ENCODE measurements around the gene ADCK1. TPM values are rescaled to one million over a fixed set of nuclear protein-coding genes. Genes with fewer than 3 reads are reported as not detected.

ADCK1 gene
- polyA plus RNA-seq, 3 donors: 3.7 to 33.0 (median 5.4) TPM

- Mint-ChIP-seq H3K9me3 (peaks cover 0 to 4% (median 0%) of the 10 kb centered on the region in 7 donors), H3K4me1 (no peaks in the 10 kb centered on the region), H3K27me3 (ENCODE audit: low read depth in 3 of 3) (no peaks in the 10 kb centered on the region), H3K36me3 (peaks cover 43 to 51% of the 10 kb centered on the region in 2 donors), H3K27ac (no peak overlapping the region), H3K4me3 (no peak overlapping the region)
- DNase-seq: no peak
- intact Hi-C loops (cut with micrococcal nuclease): no loop called here
- WGBS (ENCODE audit: insufficient coverage): 90% methylated on average over 2 of the region's 5 CpGs
- peaks cover 13 to 63% of the 10 kb centered on the region in 2 donors for H3K36me3 ChIP-seq (replicated peaks in 1 of 2; ENCODE audit: control insufficient read depth in 1 of 2, insufficient read depth in 2 of 2, low read length in 2 of 2)
- H3K27me3 ChIP-seq (ENCODE audit: control insufficient read depth in 2 of 2, insufficient read depth in 2 of 2, low read length in 2 of 2): no peaks in the 10 kb centered on the region
- no peaks in the 10 kb centered on the region for H4K20me1 ChIP-seq (ENCODE audit: insufficient read depth, low read length)
- no peaks in the 10 kb centered on the region for H3K79me2 ChIP-seq (ENCODE audit: insufficient read depth, low read length)
- no peak overlapping the region for H3K27ac ChIP-seq (ENCODE audit: low read depth in 1 of 2, low read length in 2 of 2)
- TF ChIP-seq, protein P1, sequence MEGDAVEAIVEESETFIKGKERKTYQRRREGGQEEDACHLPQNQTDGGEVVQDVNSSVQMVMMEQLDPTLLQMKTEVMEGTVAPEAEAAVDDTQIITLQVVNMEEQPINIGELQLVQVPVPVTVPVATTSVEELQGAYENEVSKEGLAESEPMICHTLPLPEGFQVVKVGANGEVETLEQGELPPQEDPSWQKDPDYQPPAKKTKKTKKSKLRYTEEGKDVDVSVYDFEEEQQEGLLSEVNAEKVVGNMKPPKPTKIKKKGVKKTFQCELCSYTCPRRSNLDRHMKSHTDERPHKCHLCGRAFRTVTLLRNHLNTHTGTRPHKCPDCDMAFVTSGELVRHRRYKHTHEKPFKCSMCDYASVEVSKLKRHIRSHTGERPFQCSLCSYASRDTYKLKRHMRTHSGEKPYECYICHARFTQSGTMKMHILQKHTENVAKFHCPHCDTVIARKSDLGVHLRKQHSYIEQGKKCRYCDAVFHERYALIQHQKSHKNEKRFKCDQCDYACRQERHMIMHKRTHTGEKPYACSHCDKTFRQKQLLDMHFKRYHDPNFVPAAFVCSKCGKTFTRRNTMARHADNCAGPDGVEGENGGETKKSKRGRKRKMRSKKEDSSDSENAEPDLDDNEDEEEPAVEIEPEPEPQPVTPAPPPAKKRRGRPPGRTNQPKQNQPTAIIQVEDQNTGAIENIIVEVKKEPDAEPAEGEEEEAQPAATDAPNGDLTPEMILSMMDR (IDR thresholded peaks at IDR 0.05): no peak
- no peak overlapping the region for H3K9ac ChIP-seq (ENCODE audit: insufficient read depth, low read length, poor library complexity, severe bottlenecking)
- no peak overlapping the region for H3K4me2 ChIP-seq (replicated peaks; ENCODE audit: extremely low read depth, low read length, poor library complexity, severe bottlenecking)
- H3K4me1 ChIP-seq (ENCODE audit: control insufficient read depth in 1 of 2, insufficient read depth in 2 of 2, low read length in 2 of 2): no peaks in the 10 kb centered on the region
- H2AFZ ChIP-seq (ENCODE audit: insufficient read depth, low read depth, low read length, poor library complexity, severe bottlenecking): no peak overlapping the region
- H3K4me3 ChIP-seq (replicated peaks in 1 of 3; ENCODE audit: low read depth in 2 of 3, low read length in 3 of 3): no peak overlapping the region
- no peaks in the 10 kb centered on the region for H3K9me3 ChIP-seq (replicated peaks in 1 of 2; ENCODE audit: control insufficient read depth in 1 of 2, insufficient read depth in 1 of 2, low read length in 2 of 2)
Measured at GRCh38 chr14:77822307-77822706, 22.4 kb downstream of the ADCK1 start.

DNA sequence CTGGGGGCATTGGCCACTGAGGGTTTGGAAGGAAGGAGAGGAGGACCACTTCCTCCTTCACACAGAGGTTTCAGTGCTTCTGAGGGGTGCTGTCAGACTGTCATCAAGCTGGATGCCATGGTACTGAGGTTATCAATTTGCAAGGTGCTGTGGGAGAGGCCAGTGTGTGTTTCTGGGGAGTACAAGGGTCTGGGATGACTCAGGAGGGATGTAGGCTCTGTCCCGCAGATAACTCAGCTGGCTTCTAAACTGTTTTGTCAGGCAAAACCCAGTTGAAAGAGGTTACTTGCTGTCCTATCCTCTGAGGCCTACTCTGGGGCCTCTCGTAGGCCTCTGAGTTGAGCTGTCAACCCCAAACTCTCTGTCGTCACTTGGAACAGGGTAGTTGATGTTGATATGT, 22.8 kb downstream of the ADCK1 start:
- peaks cover 13 to 63% of the 10 kb centered on the region in 2 donors for H3K36me3 ChIP-seq (replicated peaks in 1 of 2; ENCODE audit: control insufficient read depth in 1 of 2, insufficient read depth in 2 of 2, low read length in 2 of 2)
- TF ChIP-seq, protein P1 (IDR thresholded peaks at IDR 0.05): no peak
- no peak for DNase-seq
- H3K4me2 ChIP-seq (replicated peaks; ENCODE audit: extremely low read depth, low read length, poor library complexity, severe bottlenecking): no peak overlapping the region
- H3K79me2 ChIP-seq (ENCODE audit: insufficient read depth, low read length): no peaks in the 10 kb centered on the region
- peaks cover 43 to 51% of the 10 kb centered on the region in 2 donors for H3K36me3 Mint-ChIP-seq
- H3K27ac Mint-ChIP-seq: peak overlapping the region in 2 of 7 donors; percentile 61 to 72
- H3K4me3 ChIP-seq (replicated peaks in 1 of 3; ENCODE audit: low read depth in 2 of 3, low read length in 3 of 3): no peak overlapping the region
- no peak overlapping the region for H2AFZ ChIP-seq (ENCODE audit: insufficient read depth, low read depth, low read length, poor library complexity, severe bottlenecking)
- H3K27me3 ChIP-seq (ENCODE audit: control insufficient read depth in 2 of 2, insufficient read depth in 2 of 2, low read length in 2 of 2): no peaks in the 10 kb centered on the region
- no peaks in the 10 kb centered on the region for H3K4me1 ChIP-seq (ENCODE audit: control insufficient read depth in 1 of 2, insufficient read depth in 2 of 2, low read length in 2 of 2)
- H3K9me3 Mint-ChIP-seq: no peaks in the 10 kb centered on the region
- H3K27me3 Mint-ChIP-seq (ENCODE audit: low read depth in 3 of 3): no peaks in the 10 kb centered on the region
- H3K4me1 Mint-ChIP-seq: no peaks in the 10 kb centered on the region
- no peak overlapping the region for H3K27ac ChIP-seq (ENCODE audit: low read depth in 1 of 2, low read length in 2 of 2)
- H3K9me3 ChIP-seq (replicated peaks in 1 of 2; ENCODE audit: control insufficient read depth in 1 of 2, insufficient read depth in 1 of 2, low read length in 2 of 2): no peaks in the 10 kb centered on the region
- no peak overlapping the region for H3K9ac ChIP-seq (ENCODE audit: insufficient read depth, low read length, poor library complexity, severe bottlenecking)
- no peaks in the 10 kb centered on the region for H4K20me1 ChIP-seq (ENCODE audit: insufficient read depth, low read length)
- no peak overlapping the region for H3K4me3 Mint-ChIP-seq
- WGBS (ENCODE audit: insufficient coverage): 93% methylated on average over 3 of the region's 3 CpGs
- intact Hi-C loops (cut with micrococcal nuclease): no loop called here
